NCI-H2196 (cell line): Measurements from ENCODE around the gene PRSS58.

Experiments
- DNase-seq: peaks from one replicate; lab custom pipeline; 2025; ENCODE audit not compliant: unreplicated experiment; lab: John Stamatoyannopoulos, UW

PRSS58 gene

DNA sequence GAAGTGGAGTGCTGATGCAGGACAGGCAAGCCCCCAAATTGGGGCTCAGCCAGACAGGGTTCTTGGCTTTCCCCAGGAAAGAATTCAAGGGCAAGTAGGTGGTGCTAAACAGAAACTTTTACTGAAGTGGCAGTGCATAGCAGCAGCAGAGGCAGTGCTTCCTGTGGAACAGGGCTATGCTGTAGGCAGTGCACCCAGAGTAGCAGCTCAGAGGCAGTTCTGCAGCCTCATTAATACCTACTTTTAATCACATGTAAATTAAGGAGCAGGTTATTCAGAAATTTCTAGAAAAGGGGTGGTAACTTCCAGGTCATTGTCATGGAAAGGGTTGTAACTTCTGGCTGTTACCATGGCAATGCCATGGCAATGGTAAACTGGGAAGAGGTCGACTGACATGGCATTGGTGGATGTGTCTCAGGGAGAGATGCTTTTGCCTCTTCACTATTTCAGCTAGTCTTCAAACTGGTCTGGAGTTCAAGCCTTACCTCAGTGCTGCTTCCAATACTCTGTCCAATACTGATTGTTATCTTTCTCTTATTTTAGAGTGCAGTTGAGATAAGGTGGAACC is 29.2 kb downstream of the PRSS58 start:
- DNase-seq: no peak
